Renal cortex interstitium (tissue), 11 donors: ENCODE data around the gene FBXO42. TPM values are rescaled to one million over a fixed set of nuclear protein-coding genes. Genes with fewer than 3 reads are reported as not detected.
"Not testable (repeated sequence)": the region's sequence is repeated elsewhere in the genome, so short reads cannot be mapped to it uniquely, and the experiment has no call there.

ENCODE experiments used
- DNase-seq, 11 donors: peaks; one replicate each; pipeline ENCODE4 v3.0.0-alpha.2; 2013; ENCODE audit warnings: low read depth in 9 of 11, low spot score in 4 of 11; ENCODE audit errors: extremely low read depth in 1 of 11
- polyA plus RNA-seq, 3 donors: library from polyadenylated mRNA; unstranded; fragments of 120-200 nt; gene quantifications; one replicate each; pipeline ENCODE4 v1.2.1, GENCODE V29; 2013; ENCODE audit not compliant: insufficient read length in 3 of 3

Gene FBXO42
- polyA plus RNA-seq, 3 donors: 18.3 to 22.1 (median 21.5) TPM

- DNase-seq: not testable (repeated sequence)
Observed at GRCh38 chr1:16215240-16215639, 137.0 kb downstream of the FBXO42 start.

- DNase-seq: not testable (repeated sequence)
Observed at GRCh38 chr1:16213544-16213943, 138.7 kb downstream of the FBXO42 start.

- DNase-seq: no peak
Observed at GRCh38 chr1:16213013-16213412, 139.3 kb downstream of the FBXO42 start.

- peak in 3 of 11 donors; percentile 51 to 77 (median 71) for DNase-seq
Observed at GRCh38 chr1:16212251-16212961, 139.9 kb downstream of the FBXO42 start, which contains the start of gene ARHGEF19. TSS of gene ARHGEF19 (minus strand) at chr1:16212652. CDS start at chr1:16209054, 3,598 bp downstream.

- DNase-seq: no peak
Observed at GRCh38 chr1:16211824-16212223, 140.5 kb downstream of the FBXO42 start.

DNA sequence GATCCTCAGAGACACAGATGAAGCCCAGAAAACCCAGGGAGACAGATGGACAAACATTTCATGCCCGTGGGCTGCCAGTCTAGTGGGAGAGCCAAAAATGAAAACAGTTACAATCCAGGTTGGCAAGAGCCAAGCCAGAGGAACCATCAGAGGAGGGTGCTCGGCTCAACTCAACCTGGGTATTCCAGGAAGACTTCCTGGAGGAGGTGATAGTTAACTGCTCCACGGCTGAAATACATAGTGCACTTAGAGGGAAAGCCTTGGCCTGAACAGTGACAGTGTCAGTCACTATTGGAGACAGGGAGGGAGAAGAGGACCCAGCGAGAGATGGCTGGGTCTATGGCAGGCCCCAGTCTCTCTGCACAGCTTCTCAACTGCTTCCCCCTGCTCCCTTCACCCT is 141.7 kb downstream of the FBXO42 start:
- DNase-seq: no peak

DNA sequence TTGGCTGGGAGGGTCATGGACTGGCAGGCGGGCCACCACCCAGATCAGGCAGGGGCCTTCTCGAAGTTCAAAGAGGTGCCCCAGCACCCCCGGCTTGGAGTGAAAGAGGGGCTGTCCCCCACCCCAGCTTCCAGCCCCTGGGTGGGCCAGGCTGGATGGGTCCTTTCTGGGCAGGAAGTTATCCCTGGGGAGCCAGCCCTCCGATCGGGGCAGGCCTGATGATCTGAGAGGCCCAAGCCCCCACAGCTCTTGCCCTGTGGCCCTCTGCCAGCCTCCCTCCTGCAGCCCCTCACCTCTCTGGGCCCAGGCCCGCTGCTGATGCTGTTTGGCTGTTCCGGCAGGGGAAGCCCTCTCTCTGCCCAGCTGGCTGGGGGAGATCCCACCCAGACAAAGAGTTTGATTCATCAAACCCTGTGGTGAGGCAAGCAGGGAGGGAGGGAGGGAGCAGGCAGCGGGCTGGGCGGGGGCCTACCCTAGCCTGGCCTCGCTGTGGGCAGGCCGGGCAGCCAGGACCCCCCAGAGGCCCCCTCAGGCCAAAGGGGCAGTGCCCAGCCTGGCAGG is 142.4 kb downstream of the FBXO42 start:
- no peak for DNase-seq

DNA sequence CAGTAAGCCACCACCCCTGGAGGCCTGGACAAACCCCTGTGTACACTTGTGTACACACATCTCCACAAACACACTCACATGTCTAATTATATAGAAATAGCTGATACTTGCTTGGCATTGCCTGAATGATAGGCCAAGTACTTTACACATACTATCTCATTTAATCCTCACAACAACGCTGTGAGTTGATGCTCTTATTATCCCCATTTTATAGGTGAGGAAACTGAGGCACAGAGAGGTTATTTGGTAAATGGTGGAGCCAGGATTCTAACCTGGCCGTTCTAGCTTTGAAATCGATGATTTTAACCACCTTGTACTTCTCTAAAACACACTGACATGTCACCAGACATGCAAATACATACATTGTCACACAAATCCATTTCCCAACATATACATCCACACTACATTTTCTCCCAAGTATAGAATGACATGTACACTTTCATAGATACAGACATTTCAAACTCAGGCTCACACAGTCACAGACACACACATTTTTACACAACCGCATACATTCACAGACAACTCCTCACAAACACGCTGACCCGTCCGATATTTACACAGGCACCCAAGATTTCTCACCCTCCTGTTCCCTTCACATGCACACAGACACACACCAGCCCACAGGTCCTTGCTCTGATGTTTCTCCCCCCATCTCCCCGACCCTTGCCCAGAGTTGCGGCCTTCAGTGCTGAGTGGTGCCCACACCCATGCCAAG is 143.0 kb downstream of the FBXO42 start:
- no peak for DNase-seq

GRCh38 chr1:16208270-16208987 is 143.9 kb downstream of the FBXO42 start:
- no peak for DNase-seq

- no peak for DNase-seq
Observed at GRCh38 chr1:16207318-16208269, 144.7 kb downstream of the FBXO42 start.

DNA sequence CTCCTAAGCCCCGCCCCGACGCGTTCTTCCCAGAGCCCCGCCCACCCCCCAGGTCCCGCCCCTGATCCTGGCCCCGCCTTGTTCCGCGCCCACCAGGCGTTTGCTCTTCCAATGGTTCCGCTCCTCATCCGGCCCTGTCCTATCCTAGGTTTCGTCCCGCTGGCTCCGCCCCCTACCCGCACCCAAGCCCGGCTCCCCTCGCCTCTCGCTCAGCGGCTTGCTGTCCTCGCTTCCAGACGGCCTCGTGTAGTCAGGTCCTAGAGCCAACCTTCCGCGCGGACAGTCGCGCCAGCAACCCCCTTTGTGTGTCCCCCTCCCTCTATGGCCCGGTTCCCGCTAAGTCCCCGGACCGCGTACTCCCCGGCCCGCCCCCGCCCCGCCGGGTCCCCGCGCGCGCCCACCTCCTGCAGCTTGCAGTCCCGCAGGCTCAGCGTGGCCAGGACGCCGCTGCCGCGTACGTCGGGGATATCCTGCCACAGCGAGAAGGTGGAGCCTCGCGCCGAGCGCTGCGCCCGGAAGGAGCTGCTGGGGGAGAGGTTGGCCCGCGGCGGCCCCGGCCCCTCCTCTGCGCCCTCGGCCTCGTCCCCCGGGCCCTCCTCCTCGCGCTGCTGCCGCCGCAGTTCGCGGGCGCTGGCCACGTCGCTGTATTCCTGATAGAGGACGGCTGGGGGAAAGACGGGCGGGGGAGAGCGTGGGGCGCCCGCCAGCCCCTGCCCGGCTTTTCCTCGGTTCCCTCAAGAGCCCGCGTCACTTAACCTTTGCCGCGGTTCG is 145.5 kb downstream of the FBXO42 start:
- peak; percentile 85 to 97 (median 95) for DNase-seq

DNA sequence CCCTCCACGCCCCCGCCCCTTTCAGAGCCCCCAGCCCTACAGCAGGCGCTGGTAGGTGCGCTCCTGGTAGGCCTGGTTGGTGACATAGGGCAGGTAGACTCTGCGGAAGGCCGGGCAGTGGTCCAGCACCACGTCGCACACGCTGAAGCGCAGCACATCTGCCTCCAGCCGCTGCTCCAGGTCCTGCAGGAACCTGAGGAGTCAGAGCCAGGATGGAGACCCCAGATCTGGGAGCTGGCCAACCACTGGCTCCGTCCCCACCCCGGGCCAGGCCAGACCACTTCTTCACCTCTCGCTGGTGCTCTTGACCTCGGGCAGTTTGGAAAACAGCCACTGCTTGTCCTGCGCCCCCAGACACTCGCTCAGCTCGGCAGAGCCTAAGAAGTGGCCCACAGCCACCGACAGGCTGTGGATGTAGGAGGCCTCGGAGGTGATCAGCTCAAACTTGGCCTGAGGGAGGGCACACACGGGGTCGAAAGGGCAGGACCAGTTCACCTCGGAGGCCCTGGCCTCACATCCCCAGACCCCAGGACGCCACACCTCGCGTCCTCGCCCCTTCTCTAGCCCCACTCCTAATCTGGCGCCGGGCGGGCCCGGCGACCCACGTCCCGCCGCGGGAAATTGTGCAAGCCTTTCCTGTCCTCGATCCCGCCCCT is 146.3 kb downstream of the FBXO42 start:
- no peak for DNase-seq

DNA sequence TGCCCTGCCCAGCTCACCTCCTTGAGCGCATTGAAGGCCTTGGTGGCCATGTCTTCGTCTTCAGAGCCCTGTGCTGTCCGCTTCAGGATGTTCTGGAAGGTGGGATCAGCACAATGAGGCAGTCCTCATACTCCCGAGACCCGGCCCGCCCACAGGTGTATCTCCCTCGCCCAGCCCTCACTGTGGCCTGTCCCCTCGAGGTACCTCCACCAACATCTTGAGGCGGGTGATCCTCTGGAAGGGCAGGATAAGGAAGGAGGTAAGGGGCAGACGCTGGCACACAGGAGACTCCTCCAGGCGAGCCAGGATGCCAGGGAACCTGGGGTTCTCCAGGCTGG is 147.0 kb downstream of the FBXO42 start:
- DNase-seq: no peak

DNA sequence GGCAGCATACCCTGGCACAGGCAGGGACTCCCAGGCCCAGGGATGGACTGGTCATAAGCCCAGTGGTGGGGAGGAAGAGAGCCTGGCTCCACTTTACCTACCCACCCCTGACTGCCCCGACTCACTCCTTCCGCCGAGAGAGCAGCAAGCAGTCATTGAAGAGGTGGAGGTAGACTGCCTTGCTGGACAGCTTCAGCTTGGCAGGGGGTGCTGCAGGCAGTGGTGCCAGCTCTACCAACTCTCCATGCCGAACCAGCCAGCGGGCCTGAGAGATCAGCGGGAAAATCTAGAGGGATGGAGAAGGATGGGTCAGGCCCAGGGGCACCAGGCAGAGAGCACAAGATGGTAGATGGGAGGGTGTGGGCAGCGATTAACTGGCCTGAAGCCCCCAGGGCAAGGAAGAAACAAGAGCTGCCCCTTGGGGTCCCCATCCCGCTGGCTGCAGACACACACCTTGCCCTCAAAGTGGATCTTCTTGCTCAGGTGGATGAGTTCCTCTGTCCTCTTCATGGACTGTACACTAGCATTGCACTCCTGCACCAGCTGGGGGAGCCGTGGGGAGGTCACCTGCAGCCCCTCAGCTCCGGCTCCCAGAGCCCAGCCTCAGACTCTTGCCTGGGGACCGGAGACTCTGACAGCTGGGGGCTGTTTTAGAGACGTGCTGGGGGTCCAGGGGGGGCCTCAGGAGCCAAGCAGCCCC is 147.5 kb downstream of the FBXO42 start:
- no peak for DNase-seq

DNA sequence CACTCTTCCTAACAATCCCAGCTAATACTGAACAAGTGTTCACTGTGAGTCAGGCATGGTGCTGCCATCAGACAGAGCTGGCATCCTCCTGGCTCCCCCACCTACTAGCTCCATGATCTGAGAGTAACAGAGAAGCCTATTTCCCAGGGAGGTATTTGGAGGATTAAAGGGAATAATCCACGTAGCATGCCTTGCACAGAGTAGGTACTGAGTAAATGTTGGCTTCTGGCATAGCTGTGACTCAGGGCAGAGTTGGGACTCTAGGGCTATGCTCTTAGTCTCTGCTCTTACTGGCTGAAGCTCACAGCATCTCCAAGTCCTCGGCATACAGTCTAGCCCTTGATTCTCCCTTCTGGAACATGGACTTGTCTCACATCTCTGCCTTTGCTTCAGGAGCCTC is 148.1 kb downstream of the FBXO42 start:
- DNase-seq: no peak

DNA sequence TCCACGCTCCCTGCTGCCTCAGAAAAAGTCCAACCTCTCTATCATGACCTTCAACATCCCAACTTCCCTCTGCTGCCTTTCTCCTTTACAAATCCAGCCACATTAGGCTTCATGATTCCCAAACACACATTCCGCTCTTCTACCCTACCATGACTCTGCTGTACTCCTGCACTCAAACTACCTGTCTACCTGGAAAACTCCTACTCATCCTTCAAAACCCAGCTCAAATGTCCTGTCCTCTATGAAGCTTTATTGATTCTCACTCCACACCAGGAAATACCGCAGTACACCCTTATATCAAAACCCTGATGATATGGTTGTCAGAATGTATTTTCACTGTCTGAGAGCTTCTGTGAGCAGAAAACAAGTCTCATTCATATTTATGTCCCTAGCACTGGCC is 148.7 kb downstream of the FBXO42 start:
- DNase-seq: no peak
